PC-3 (cell line): ENCODE results near the gene OVOL3. TPM values are rescaled to one million over a fixed set of nuclear protein-coding genes. Genes with fewer than 3 reads are reported as not detected.

Experiments used
- ATAC-seq: fragments of 200-7000 bp; cut with Tn5 transposase; 2 replicates; pipeline ENCODE4 v1.9.1; 2020; ENCODE audit warnings: mild to moderate bottlenecking, moderate library complexity
- BruUV-seq: library from RNA; stranded (reverse); fragments of 400-500 nt; replicated peaks from 2 replicates; lab custom pipeline; 2021; lab: Mats Ljungman, UMichigan
- CTCF ChIA-PET: fragments of 300-600 bp; sonication (Branson Sonifier 250); formaldehyde crosslinking; loops from one replicate; lab custom pipeline; 2022; ENCODE audit warnings: antibody characterized with exemption; lab: Charles Lee
- POLR2A ChIA-PET: fragments of 300-600 bp; sonication (Branson Sonifier 250); formaldehyde crosslinking; loops from one replicate; lab custom pipeline; 2022; ENCODE audit warnings: antibody characterized with exemption; ENCODE audit not compliant: unreplicated experiment; lab: Charles Lee
- DNase-seq: peaks from one replicate; pipeline ENCODE4 v3.0.0-alpha.2; 2015
- H2AFZ ChIP-seq: fragments of 300-600 bp; sonication (generic); 2 replicates; pipeline ENCODE4 v1.6.0; 2016; ENCODE audit warnings: antibody characterized with exemption, low read length
- H3F3A ChIP-seq: fragments of 300-600 bp; sonication (generic); one replicate; pipeline ENCODE4 v1.6.0; 2017; ENCODE audit warnings: antibody characterized with exemption, low read length, control low read depth, mild to moderate bottlenecking; ENCODE audit not compliant: unreplicated experiment
- H3K27ac ChIP-seq: fragments of 300-600 bp; sonication (generic); 2 replicates; pipeline ENCODE4 v1.5.1; 2016; ENCODE audit warnings: mild to moderate bottlenecking, low read length
- H3K27me3 ChIP-seq: fragments of 300-600 bp; sonication (generic); 2 replicates; pipeline ENCODE4 v1.6.1; 2016; ENCODE audit warnings: low read length, mixed read lengths
- H3K36me3 ChIP-seq: fragments of 300-600 bp; sonication (generic); 2 replicates; pipeline ENCODE4 v1.6.1; 2016; ENCODE audit warnings: low read depth, mixed run types, low read length, mixed read lengths
- H3K4me1 ChIP-seq: fragments of 300-600 bp; sonication (generic); 2 replicates; pipeline ENCODE4 v1.5.1; 2016; ENCODE audit warnings: low read length; ENCODE audit not compliant: insufficient read depth
- H3K4me2 ChIP-seq: fragments of 300-600 bp; sonication (generic); 2 replicates; pipeline ENCODE4 v1.6.0; 2016; ENCODE audit warnings: low read length
- H3K4me3 ChIP-seq: fragments of 300-600 bp; sonication (generic); 2 replicates; pipeline ENCODE4 v1.5.1; 2016; ENCODE audit warnings: mild to moderate bottlenecking, low read length, mixed read lengths
- H3K79me2 ChIP-seq: fragments of 300-600 bp; sonication (generic); 2 replicates; pipeline ENCODE4 v1.6.1; 2017; ENCODE audit warnings: low read length, mixed read lengths
- H3K9ac ChIP-seq: fragments of 300-600 bp; sonication (generic); 2 replicates; pipeline ENCODE4 v1.6.0; 2016; ENCODE audit warnings: mild to moderate bottlenecking, low read length
- H3K9me2 ChIP-seq: fragments of 300-600 bp; sonication (generic); replicated peaks from 2 replicates; pipeline ENCODE4 v1.6.1; 2016; ENCODE audit warnings: mixed run types, low read length, mixed read lengths
- H3K9me3 ChIP-seq: fragments of 300-600 bp; sonication (generic); 2 replicates; pipeline ENCODE4 v1.6.1; 2016; ENCODE audit warnings: low read length, mixed read lengths
- H4K20me1 ChIP-seq: fragments of 300-600 bp; sonication (generic); 2 replicates; pipeline ENCODE4 v1.6.1; 2016; ENCODE audit warnings: low read length, mixed read lengths
- CTCF ChIP-seq: fragments of 300-600 bp; sonication (generic); conservative IDR thresholded peaks from 2 replicates; pipeline ENCODE4 v1.5.1; 2017; ENCODE audit warnings: antibody characterized with exemption, low read depth, mild to moderate bottlenecking, low read length
- EZH2 ChIP-seq: fragments of 300-600 bp; sonication (generic); IDR thresholded peaks from one replicate; pipeline ENCODE4 v1.6.1; 2017; ENCODE audit warnings: antibody characterized with exemption, mild to moderate bottlenecking, low read length; ENCODE audit not compliant: unreplicated experiment
- EZH2phosphoT487 ChIP-seq: fragments of 300-600 bp; sonication (generic); IDR thresholded peaks from 2 replicates; pipeline ENCODE4 v1.6.1; 2018; ENCODE audit warnings: mild to moderate bottlenecking, antibody characterized with exemption, low read length, borderline replicate concordance
- intact Hi-C: fragments of 100-400 bp; cut with micrococcal nuclease; formaldehyde crosslinking; loops from 2 replicates; pipeline ENCODE4 v1.9.0; 2023
- total RNA-seq: library from RNA; depleted of rRNA; stranded (reverse); fragments of >200 nt; gene quantifications from 2 replicates; pipeline ENCODE4 v1.2.3, GENCODE V29; 2014

The OVOL3 gene
- total RNA-seq, 1 experiment from 2014 or later, result not detected

- DNase-seq, result peak; percentile 91
- no peaks in the 10 kb centered on the region for H3F3A ChIP-seq
- no peaks in the 10 kb centered on the region for H3K27me3 ChIP-seq
- ChIA-PET POLR2A (interaction anchor here (0.6 kb wide), 2 partner anchors 77 to 397 kb away, joined by 3 to 4 read pairs; partner anchors contain the start of gene ZNF565), CTCF (interaction anchor here (1.0 kb wide), 1 partner anchor 9 kb away, joined by 3 read pairs; no protein-coding TSS in a partner anchor)
- peak overlapping the region; percentile 91 for H3K27ac ChIP-seq
- no peaks in the 10 kb centered on the region for H3K9me3 ChIP-seq
- ATAC-seq, result peak; percentile 34
- H2AFZ ChIP-seq, result peak overlapping the region; percentile 49; the same call in 1 of the 2 replicates
- peaks cover 39% of the 10 kb centered on the region for H3K4me1 ChIP-seq
- H3K4me2 ChIP-seq, result peak overlapping the region; percentile 73
- H3K36me3 ChIP-seq, result no peaks in the 10 kb centered on the region
- peaks cover 24% of the 10 kb centered on the region for H3K79me2 ChIP-seq
- peak overlapping the region; percentile 48 for H3K4me3 ChIP-seq
- H4K20me1 ChIP-seq, result peaks cover 7% of the 10 kb centered on the region; the same call in 1 of the 2 replicates
- no peaks in the 10 kb centered on the region for H3K9me2 ChIP-seq
- intact Hi-C loops, result no loop called here
- no TSS peak for BruUV-seq
- H3K9ac ChIP-seq, result peak overlapping the region; percentile 46; the same call in 1 of the 2 replicates
- TF ChIP-seq EZH2, result no peak
- TF ChIP-seq CTCF, result no peak
- TF ChIP-seq EZH2phosphoT487, result no peak
Observed at GRCh38 chr19:36136964-36137686, 26.2 kb downstream of the OVOL3 start.

GRCh38 chr19:36139120-36139472, 28.2 kb downstream of the OVOL3 start:
- no peak for DNase-seq
- peak overlapping the region; percentile 94 for H3K4me3 ChIP-seq
- H3K27ac ChIP-seq, result peak overlapping the region; percentile 99
- H3K9me3 ChIP-seq, result no peaks in the 10 kb centered on the region
- peak overlapping the region; percentile 94 for H3K4me2 ChIP-seq
- BruUV-seq, result no TSS peak
- ChIA-PET POLR2A (interaction anchor here (0.6 to 0.8 kb wide), 2 partner anchors 11 to 12 kb away, joined by 3 to 5 read pairs; no protein-coding TSS in a partner anchor), CTCF (no interaction called here)
- TF ChIP-seq EZH2 (no peak), CTCF (no peak), EZH2phosphoT487 (no peak)
- H3K9ac ChIP-seq, result peak overlapping the region; percentile 100
- H3K79me2 ChIP-seq, result peaks cover 34% of the 10 kb centered on the region
- H3K4me1 ChIP-seq, result peaks cover 34% of the 10 kb centered on the region
- peaks cover 7% of the 10 kb centered on the region for H3K36me3 ChIP-seq
- ATAC-seq, result no peak
- H4K20me1 ChIP-seq, result peaks cover 7% of the 10 kb centered on the region; the same call in 1 of the 2 replicates
- H2AFZ ChIP-seq, result peak overlapping the region; percentile 92
- intact Hi-C loops, result no loop called here
- no peaks in the 10 kb centered on the region for H3F3A ChIP-seq
- no peaks in the 10 kb centered on the region for H3K27me3 ChIP-seq
- no peaks in the 10 kb centered on the region for H3K9me2 ChIP-seq
